Stimulated activated CD4-positive, alpha-beta T cell treated with anti-CD3 and anti-CD28 coated beads, Interleukin-15, amount 100 ng/mL, for 1 hour (primary cell): ENCODE results near the gene MBNL1.

Source experiments
- DNase-seq, 2 donors: peaks; one replicate each; pipeline ENCODE4 v3.0.0-alpha.2; 2020; ENCODE audit warnings: low read depth in 1 of 2, low spot score in 1 of 2

Gene MBNL1

DNA sequence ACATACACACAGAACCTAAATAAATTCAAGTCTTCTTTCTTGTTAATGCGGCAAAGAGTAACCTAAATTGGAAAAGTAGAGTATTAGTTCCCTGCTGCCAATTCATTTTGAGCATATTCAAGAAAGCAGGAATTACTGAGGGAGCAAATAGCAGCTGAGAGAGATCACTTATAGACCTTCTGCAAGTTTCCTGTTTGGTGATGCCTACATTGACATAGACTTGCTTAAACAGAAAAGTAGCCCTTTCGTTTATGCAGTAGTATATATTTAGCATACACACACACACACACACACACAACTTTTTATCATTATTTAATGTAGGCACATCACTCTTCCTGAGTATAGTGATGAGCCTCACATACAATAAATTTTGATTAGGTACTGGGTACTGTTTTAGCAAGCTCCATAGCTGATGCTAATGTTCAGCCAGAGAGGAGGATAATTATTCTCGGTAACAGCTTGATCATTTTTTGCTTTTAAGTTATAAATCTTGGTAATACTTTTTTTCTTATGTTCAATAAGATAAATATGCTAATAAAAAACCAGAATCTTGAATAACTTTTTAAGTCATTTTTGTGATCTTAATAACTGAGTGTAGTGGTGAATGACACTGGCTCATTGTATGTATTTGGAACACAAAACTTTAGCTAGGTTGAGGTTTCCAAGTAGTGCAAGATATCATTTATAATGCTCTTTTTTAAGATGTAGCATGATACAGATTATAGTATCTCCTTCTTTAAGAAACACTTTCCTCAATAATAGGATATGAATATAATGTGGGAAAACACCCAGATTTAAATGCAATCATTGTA, 174.7 kb downstream of the MBNL1 start:
- no peak for DNase-seq

- DNase-seq = no peak
These were observed 175.4 kb downstream of the MBNL1 start for GRCh38 chr3:152444029-152444641.

DNA sequence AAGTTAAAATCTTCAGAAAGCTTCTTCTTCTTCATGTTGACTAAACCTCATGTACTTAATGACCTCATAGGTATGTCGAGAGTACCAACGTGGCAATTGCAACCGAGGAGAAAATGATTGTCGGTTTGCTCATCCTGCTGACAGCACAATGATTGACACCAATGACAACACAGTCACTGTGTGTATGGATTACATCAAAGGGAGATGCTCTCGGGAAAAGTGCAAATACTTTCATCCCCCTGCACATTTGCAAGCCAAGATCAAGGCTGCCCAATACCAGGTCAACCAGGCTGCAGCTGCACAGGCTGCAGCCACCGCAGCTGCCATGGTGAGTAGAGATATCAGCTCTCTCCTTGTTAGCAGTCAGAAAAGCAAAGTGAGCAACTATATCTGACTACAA, 176.5 kb downstream of the MBNL1 start:
- DNase-seq = no peak

GRCh38 chr3:152446495-152446894, 177.8 kb downstream of the MBNL1 start:
- no peak for DNase-seq

- no peak for DNase-seq
These were observed 178.8 kb downstream of the MBNL1 start for GRCh38 chr3:152447511-152447910.

DNA sequence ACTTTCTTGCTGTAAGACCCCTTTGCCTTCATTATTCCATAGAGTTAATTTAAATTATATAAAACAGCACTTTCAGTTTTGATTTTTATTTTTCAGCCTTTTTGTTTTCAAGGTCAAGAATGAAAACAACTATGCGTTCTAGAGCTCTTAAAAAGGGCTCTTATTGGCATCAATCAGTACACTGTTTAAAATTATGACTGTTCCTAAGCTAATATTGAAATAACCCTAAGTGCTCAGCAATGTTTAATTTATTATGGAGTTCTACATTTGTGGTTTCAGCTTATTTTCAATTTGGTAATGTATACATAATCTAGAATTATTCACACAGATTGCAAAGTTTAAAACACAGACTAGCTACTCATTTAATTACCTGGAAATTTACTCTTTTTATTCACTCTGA, 179.4 kb downstream of the MBNL1 start:
- no peak for DNase-seq

- no peak for DNase-seq
These were observed 183.6 kb downstream of the MBNL1 start for GRCh38 chr3:152452318-152452717.

DNA sequence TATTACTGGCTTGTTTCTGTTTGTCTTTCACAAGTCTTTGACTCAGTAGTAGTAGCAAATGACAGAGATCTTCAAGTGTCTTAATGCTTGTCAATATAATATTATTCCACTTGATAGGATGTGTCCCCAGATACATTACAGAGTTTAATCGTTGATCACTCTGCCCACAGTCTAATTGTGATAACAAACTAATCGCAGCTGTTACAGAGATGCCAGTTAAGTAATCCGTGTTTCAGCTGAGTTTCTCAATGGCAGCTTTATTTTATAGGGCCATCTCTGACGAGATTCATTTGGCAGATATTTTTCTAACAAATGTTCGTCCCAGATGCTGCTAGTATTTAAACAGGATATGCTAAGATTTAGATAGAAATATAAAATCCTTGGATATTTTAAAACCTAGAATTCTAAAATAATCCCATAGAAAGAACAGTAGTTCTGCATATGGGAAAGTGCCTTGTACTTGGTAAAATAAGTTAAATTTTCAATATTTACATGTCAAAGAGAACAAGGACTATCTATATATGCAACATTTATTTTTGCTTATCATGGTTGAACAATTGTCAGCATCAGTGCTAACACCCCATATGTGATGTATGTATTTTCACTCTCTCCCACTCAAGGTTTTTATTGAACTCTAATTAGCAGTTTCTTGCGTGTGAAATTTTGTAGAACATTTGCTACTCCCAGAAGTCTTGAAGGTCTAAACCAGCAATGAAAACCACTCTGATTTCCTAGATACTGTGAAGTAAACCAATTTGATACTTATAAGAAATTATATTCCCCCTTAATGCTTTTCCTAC, 185.5 kb downstream of the MBNL1 start:
- DNase-seq = no peak

DNA sequence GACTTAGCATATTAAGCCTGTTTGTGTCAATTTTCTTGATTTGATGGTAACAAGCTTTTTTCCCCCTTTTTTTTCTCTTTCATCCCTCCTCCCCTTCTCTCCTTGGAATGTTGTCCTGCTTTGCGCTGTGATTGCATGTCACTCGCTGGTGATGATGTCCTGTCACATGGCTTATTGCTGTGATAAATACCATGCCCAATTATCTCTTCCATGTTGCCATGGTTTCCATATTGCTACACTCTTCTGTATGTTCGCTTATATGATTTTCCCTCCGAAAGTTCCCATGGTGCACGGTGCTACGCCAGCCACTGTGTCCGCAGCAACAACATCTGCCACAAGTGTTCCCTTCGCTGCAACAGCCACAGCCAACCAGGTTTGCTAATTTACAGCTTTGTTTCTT, 187.3 kb downstream of the MBNL1 start:
- no peak for DNase-seq

- no peak for DNase-seq
These were observed 189.0 kb downstream of the MBNL1 start for GRCh38 chr3:152457500-152458375.

GRCh38 chr3:152458376-152459117, 189.8 kb downstream of the MBNL1 start:
- DNase-seq = no peak

DNA sequence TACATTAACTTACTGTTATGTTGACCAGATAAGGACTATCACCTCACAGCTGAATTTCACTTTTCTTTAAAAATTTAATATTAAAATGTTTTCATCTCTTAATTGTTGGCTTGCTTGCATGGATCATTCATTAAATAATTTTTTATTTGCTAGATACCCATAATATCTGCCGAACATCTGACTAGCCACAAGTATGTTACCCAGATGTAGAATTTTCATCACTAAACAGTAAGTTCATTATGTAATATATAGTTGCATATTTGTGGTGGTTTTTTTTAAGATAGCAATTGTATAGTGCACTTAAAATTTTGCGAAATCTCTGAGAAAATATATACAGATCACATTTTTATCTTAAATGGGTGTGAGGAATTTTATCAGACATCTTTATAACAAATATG, 190.4 kb downstream of the MBNL1 start:
- no peak for DNase-seq

DNA sequence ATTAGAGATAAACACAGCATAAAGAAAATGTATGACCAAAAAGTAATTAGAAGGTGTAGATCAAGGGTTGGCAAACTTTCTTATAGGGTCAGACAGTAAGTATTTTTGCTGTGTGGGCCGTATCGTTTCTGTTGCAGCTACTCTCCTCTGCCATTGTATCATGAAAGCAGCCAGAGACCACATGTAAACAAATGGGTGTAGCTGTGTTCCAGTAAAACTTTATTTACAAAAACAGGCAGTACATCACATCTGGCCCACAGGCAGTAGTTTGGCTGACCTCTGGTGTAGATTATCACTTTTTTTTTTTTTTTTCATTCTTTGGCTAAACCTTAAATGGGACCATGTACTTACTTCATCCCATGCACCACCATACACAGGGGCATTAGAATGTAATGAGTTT, 190.8 kb downstream of the MBNL1 start:
- DNase-seq = no peak

- no peak for DNase-seq
These were observed 192.2 kb downstream of the MBNL1 start for GRCh38 chr3:152460936-152461335.

DNA sequence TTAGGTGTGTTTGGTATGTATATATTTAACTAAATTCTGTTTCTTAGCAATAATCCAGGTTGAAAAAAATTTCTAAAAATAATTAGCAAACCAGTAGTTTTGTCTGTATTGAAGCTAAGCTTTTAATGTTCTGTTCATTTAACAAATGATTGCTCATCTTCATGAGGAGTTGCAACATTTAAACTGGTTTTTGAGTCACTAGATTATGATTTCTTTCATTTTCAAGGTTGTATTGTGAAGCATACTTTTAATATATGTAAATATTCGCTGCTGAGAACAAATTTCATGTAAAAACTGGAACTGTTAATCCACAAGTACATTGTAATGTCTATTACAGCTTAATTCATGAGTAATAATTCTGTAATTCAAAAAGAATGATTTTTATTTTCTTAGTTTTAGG, 192.7 kb downstream of the MBNL1 start:
- no peak for DNase-seq

- no peak for DNase-seq
These were observed 198.1 kb downstream of the MBNL1 start for GRCh38 chr3:152466784-152467183.

GRCh38 chr3:152469248-152470025, 200.7 kb downstream of the MBNL1 start:
- no peak for DNase-seq

DNA sequence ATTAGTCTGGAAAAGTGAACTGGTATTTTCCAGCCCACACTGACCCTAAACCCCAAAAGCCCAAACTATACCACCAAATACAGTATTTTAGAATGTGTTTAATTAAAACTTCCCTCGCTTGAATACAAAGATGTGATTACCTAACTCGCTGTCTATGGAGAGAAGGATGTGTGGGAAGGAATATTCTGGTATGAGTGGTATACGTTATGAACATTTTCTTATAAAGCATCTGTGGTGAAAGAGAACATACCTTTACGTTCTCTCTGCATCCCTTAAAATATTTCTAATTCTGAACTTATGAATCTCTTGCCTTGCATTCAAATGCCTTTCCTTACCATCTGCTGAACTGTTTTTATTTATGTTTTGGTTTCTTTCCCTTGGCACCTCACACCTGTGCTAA, 201.4 kb downstream of the MBNL1 start:
- DNase-seq = no peak

DNA sequence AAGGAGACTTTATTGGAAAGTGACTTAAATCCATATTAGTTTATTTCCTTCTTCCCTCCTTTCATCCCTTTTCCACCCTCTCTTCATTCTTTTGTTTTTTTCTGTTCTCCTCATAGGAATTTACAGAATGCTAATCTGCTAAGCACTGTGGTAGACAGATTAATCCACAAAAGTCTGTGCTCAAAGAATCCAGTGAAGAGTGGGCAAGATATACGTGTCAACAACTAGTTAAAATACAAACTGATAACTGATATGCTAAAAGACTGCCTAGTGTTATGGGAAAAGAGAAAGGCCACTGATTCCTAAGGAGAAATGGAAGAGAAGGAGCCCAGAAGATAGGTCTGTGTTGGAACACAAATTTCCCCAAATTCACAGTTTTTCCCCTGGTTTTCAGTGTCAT, 202.2 kb downstream of the MBNL1 start:
- no peak for DNase-seq
